GM23338 (cell line): ENCODE measurements around the gene ADIPOR1. TPM values are rescaled to one million over a fixed set of nuclear protein-coding genes. Genes with fewer than 3 reads are reported as not detected.

Source experiments
- ATAC-seq: fragments of 200-7000 bp; cut with Tn5 transposase; 3 replicates; pipeline ENCODE4 v1.9.1; 2020
- DNase-seq: peaks from one replicate; pipeline ENCODE4 v3.0.0-alpha.2; 2015; ENCODE audit warnings: low spot score
- H2AFZ ChIP-seq: fragments of 200-600 bp; sonication (generic); 2 replicates; pipeline ENCODE4 v1.8.0; 2016; ENCODE audit warnings: antibody characterized with exemption, mild to moderate bottlenecking, moderate library complexity
- H3F3A ChIP-seq: fragments of 200-600 bp; sonication (generic); replicated peaks from 2 replicates; pipeline ENCODE4 v1.8.0; 2017; ENCODE audit warnings: antibody characterized with exemption, mixed run types, low read depth
- H3K27ac ChIP-seq: fragments of 200-600 bp; sonication (generic); 2 replicates; pipeline ENCODE4 v1.6.1; 2016; ENCODE audit warnings: low read depth
- H3K27me3 ChIP-seq: fragments of 200-600 bp; sonication (generic); 2 replicates; pipeline ENCODE4 v1.8.0; 2016; ENCODE audit warnings: mild to moderate bottlenecking, mixed run types, moderate library complexity; ENCODE audit not compliant: insufficient read depth
- H3K36me3 ChIP-seq: fragments of 200-600 bp; sonication (generic); 2 replicates; pipeline ENCODE4 v1.8.0; 2016; ENCODE audit warnings: mild to moderate bottlenecking; ENCODE audit not compliant: insufficient read depth
- H3K4me1 ChIP-seq: fragments of 200-600 bp; sonication (generic); 2 replicates; pipeline ENCODE4 v1.8.0; 2016; ENCODE audit warnings: mild to moderate bottlenecking, moderate library complexity; ENCODE audit not compliant: insufficient read depth
- H3K4me2 ChIP-seq: fragments of 200-600 bp; sonication (generic); 2 replicates; pipeline ENCODE4 v1.7.1; 2017; ENCODE audit warnings: mixed run types
- H3K4me3 ChIP-seq: fragments of 200-600 bp; sonication (generic); 2 replicates; pipeline ENCODE4 v1.6.1; 2016; ENCODE audit warnings: mixed run types
- H3K79me2 ChIP-seq: fragments of 200-600 bp; sonication (generic); replicated peaks from 2 replicates; pipeline ENCODE4 v1.8.0; 2017; ENCODE audit warnings: mild to moderate bottlenecking; ENCODE audit not compliant: insufficient read depth
- H3K9me2 ChIP-seq: fragments of 200-600 bp; sonication (generic); 2 replicates; pipeline ENCODE4 v1.8.0; 2017; ENCODE audit not compliant: insufficient read depth
- H4K20me1 ChIP-seq: fragments of 200-600 bp; sonication (generic); replicated peaks from 2 replicates; pipeline ENCODE4 v1.8.0; 2017; ENCODE audit warnings: mild to moderate bottlenecking; ENCODE audit not compliant: insufficient read depth
- H3K27ac Mint-ChIP-seq: 2 replicates; pipeline ENCODE4 v1.8.0; 2020; ENCODE audit warnings: inconsistent platforms, mild to moderate bottlenecking, moderate library complexity, mixed read lengths
- H3K27me3 Mint-ChIP-seq: 3 replicates; pipeline ENCODE4 v1.8.0; 2022; ENCODE audit warnings: low read depth, mild to moderate bottlenecking, moderate library complexity, mixed read lengths, inconsistent platforms; ENCODE audit not compliant: insufficient read depth, poor library complexity
- H3K36me3 Mint-ChIP-seq: 3 replicates; pipeline ENCODE4 v1.8.0; 2021; ENCODE audit warnings: low read depth, mild to moderate bottlenecking, inconsistent platforms, moderate library complexity, mixed read lengths
- H3K4me1 Mint-ChIP-seq: 3 replicates; pipeline ENCODE4 v1.8.0; 2020; ENCODE audit warnings: mild to moderate bottlenecking, inconsistent platforms, mixed read lengths
- H3K4me3 Mint-ChIP-seq: 3 replicates; pipeline ENCODE4 v1.8.0; 2021; ENCODE audit warnings: moderate library complexity, mild to moderate bottlenecking, inconsistent platforms, mixed read lengths
- H3K9me3 Mint-ChIP-seq: 3 replicates; pipeline ENCODE4 v1.8.0; 2020; ENCODE audit warnings: moderate library complexity, mild to moderate bottlenecking, inconsistent platforms, mixed read lengths
- CREB1 ChIP-seq: fragments of 250-450 bp; sonication (Bioruptor Pico); IDR thresholded peaks from 2 replicates; pipeline ENCODE4 v1.5.0; 2020; ENCODE audit warnings: low read depth, mild to moderate bottlenecking, moderate library complexity
- EZH2 ChIP-seq: fragments of 200-600 bp; sonication (generic); IDR thresholded peaks from one replicate; pipeline ENCODE4 v1.8.0; 2017; ENCODE audit warnings: antibody characterized with exemption, mild to moderate bottlenecking, low read depth; ENCODE audit not compliant: unreplicated experiment
- EZH2phosphoT487 ChIP-seq: fragments of 200-600 bp; sonication (generic); IDR thresholded peaks from one replicate; pipeline ENCODE4 v1.8.1; 2018; ENCODE audit warnings: antibody characterized with exemption; ENCODE audit not compliant: unreplicated experiment
- JUNB ChIP-seq: IDR thresholded peaks from one replicate; pipeline ENCODE4 v1.6.1; 2016; ENCODE audit warnings: antibody characterized with exemption; ENCODE audit not compliant: unreplicated experiment
- POLR2AphosphoS5 ChIP-seq: IDR thresholded peaks from 2 replicates; pipeline ENCODE4 v1.6.1; 2016; ENCODE audit warnings: antibody characterized with exemption, low read depth
- STAT1 ChIP-seq: IDR thresholded peaks from one replicate; pipeline ENCODE4 v1.6.1; 2016; ENCODE audit warnings: antibody characterized with exemption; ENCODE audit not compliant: unreplicated experiment
- ZNF114 ChIP-seq: fragments of 250-450 bp; sonication (Bioruptor Pico); IDR thresholded peaks from 2 replicates; pipeline ENCODE4 v1.5.0; 2020; ENCODE audit warnings: mild to moderate bottlenecking, moderate library complexity
- ZNF331 ChIP-seq: fragments of 250-450 bp; sonication (Bioruptor Pico); IDR thresholded peaks from 2 replicates; pipeline ENCODE4 v1.5.0; 2020; ENCODE audit warnings: low read depth, mild to moderate bottlenecking, moderate library complexity
- long read RNA-seq: library from polyadenylated mRNA; unstranded; transcript quantifications from one replicate; pipeline ENCODE4 v2.0.0, GENCODE V29; 2020; ENCODE audit not compliant: unreplicated experiment
- polyA plus RNA-seq: library from polyadenylated mRNA; unstranded; fragments of >200 nt; fragmentation: Nextera tagmentation; extraction: Ambion mirVana; gene quantifications from 2 replicates; pipeline ENCODE4 v1.2.1, GENCODE V29; 2016
- total RNA-seq: library from RNA; depleted of rRNA; stranded (reverse); fragments of >200 nt; shearing (Covaris generic); gene quantifications from 2 replicates; pipeline ENCODE4 v1.2.3, GENCODE V29; 2014; rRNA removed
- TF ChIP-seq, protein P1 (sequence below): IDR thresholded peaks from 2 replicates; pipeline ENCODE4 v1.6.1; 2016; ENCODE audit warnings: antibody characterized with exemption
- TF ChIP-seq, protein P2 (sequence below): fragments of 250-450 bp; sonication (Bioruptor Pico); IDR thresholded peaks from 2 replicates; pipeline ENCODE4 v1.5.0; 2020; ENCODE audit warnings: mild to moderate bottlenecking, moderate library complexity
- TF ChIP-seq, protein P3 (sequence below): IDR thresholded peaks from one replicate; pipeline ENCODE4 v1.6.1; 2018; ENCODE audit warnings: antibody characterized with exemption; ENCODE audit not compliant: unreplicated experiment

ADIPOR1 gene, protein sequence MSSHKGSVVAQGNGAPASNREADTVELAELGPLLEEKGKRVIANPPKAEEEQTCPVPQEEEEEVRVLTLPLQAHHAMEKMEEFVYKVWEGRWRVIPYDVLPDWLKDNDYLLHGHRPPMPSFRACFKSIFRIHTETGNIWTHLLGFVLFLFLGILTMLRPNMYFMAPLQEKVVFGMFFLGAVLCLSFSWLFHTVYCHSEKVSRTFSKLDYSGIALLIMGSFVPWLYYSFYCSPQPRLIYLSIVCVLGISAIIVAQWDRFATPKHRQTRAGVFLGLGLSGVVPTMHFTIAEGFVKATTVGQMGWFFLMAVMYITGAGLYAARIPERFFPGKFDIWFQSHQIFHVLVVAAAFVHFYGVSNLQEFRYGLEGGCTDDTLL
- total RNA-seq = 59.1 and 61.2 TPM in 2 replicates
- 45.3 and 47.2 TPM in 2 replicates for polyA plus RNA-seq
- long read RNA-seq, transcript ADIPOR1-201 (8 exons, 2,177 nt) = major isoform, 26 of 31 reads
- long read RNA-seq, partial matches to known transcripts = 3 of 31 reads
- long read RNA-seq, other reads (novel, unspliced or antisense) = 2 of 31 reads

DNA sequence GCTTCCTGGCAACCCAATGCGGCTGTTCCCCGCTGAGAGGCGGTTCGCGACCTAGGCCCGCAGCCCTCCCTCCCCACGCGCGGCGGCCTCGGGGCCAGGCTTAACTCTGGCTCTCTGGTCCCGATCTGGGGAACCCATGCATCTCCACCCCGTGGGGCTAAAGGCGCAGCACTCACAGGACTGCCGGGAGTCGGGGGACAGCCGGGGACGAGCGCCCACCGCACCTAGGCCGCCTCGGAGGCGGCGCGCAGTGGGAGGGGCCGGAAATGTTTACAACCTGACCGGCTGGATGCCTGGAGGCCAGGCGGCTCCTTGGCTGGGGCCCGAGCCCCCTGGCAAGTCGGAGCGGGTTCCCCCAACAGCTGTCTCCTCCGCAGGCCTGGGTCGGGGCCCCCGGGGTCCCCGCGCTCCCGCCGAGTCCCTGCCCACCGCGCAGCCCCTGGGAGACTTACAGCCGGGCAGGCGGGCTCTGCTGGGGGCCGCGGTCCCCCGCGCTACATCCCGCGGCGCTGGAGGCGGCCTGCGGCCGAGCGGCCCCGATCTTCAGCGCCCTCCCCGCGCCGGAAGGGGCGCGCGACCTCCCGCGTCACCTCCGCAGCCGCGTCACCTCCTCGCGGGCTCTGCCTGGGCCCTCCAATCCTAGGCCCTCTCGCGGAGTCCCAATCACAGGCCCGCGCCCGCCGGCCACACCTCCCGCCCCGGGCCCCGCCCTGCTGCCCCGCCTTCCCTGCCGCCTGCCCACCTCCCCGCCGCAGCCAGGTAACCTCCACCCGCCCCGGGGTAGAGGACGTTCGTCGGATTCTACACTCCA lies at the start of gene ADIPOR1:
ADIPOR1 (minus strand) TSS at position 580 of the 811 bp plus-strand sequence. CDS start 7,242 bp downstream, outside the sequence.
- peak within 1 kb of the TSS; percentile 84 for H3K4me3 Mint-ChIP-seq
- H3K27ac ChIP-seq = peak within 1 kb of the TSS; percentile 63
- no peaks in the 10 kb centered on the region for H3K36me3 ChIP-seq
- H2AFZ ChIP-seq = peak within 1 kb of the TSS; percentile 83
- ATAC-seq (peak; percentile 97), DNase-seq (peak; percentile 94)
- no peaks in the 10 kb centered on the region for H3K9me2 ChIP-seq
- H3K27me3 ChIP-seq = no peaks in the 10 kb centered on the region
- H3K4me3 ChIP-seq = peak within 1 kb of the TSS; percentile 98
- H3K4me1 Mint-ChIP-seq = peaks cover 13% of the 10 kb centered on the region
- H4K20me1 ChIP-seq = peaks cover 45% of the 10 kb centered on the region
- peaks cover 5% of the 10 kb centered on the region; the same call in 1 of the 2 replicates for H3K4me1 ChIP-seq
- peaks cover 3% of the 10 kb centered on the region; the same call in 1 of the 3 replicates for H3K36me3 Mint-ChIP-seq
- peaks cover 49% of the 10 kb centered on the region for H3K79me2 ChIP-seq
- H3K4me2 ChIP-seq = peak within 1 kb of the TSS; percentile 96
- H3K9me3 Mint-ChIP-seq = no peaks in the 10 kb centered on the region
- H3K27ac Mint-ChIP-seq = peak within 1 kb of the TSS; percentile 60; the same call in 1 of the 2 replicates
- H3K27me3 Mint-ChIP-seq = peaks cover 7% of the 10 kb centered on the region
- no peaks in the 10 kb centered on the region for H3F3A ChIP-seq
- TF ChIP-seq JUNB = no peak
- peak; percentile 96 for TF ChIP-seq POLR2AphosphoS5
- TF ChIP-seq ZNF331 (CRISPR knock-in tag) = no peak
- peak; percentile 91 for TF ChIP-seq CREB1 (CRISPR knock-in tag)
- TF ChIP-seq ZNF114 (CRISPR knock-in tag) = no peak
- TF ChIP-seq STAT1 = no peak
- no peak for TF ChIP-seq EZH2phosphoT487
- no peak for TF ChIP-seq EZH2
- TF ChIP-seq, protein P1, sequence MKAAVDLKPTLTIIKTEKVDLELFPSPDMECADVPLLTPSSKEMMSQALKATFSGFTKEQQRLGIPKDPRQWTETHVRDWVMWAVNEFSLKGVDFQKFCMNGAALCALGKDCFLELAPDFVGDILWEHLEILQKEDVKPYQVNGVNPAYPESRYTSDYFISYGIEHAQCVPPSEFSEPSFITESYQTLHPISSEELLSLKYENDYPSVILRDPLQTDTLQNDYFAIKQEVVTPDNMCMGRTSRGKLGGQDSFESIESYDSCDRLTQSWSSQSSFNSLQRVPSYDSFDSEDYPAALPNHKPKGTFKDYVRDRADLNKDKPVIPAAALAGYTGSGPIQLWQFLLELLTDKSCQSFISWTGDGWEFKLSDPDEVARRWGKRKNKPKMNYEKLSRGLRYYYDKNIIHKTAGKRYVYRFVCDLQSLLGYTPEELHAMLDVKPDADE = peak; percentile 48; the same call in 1 of the 2 replicates
- TF ChIP-seq, protein P2, sequence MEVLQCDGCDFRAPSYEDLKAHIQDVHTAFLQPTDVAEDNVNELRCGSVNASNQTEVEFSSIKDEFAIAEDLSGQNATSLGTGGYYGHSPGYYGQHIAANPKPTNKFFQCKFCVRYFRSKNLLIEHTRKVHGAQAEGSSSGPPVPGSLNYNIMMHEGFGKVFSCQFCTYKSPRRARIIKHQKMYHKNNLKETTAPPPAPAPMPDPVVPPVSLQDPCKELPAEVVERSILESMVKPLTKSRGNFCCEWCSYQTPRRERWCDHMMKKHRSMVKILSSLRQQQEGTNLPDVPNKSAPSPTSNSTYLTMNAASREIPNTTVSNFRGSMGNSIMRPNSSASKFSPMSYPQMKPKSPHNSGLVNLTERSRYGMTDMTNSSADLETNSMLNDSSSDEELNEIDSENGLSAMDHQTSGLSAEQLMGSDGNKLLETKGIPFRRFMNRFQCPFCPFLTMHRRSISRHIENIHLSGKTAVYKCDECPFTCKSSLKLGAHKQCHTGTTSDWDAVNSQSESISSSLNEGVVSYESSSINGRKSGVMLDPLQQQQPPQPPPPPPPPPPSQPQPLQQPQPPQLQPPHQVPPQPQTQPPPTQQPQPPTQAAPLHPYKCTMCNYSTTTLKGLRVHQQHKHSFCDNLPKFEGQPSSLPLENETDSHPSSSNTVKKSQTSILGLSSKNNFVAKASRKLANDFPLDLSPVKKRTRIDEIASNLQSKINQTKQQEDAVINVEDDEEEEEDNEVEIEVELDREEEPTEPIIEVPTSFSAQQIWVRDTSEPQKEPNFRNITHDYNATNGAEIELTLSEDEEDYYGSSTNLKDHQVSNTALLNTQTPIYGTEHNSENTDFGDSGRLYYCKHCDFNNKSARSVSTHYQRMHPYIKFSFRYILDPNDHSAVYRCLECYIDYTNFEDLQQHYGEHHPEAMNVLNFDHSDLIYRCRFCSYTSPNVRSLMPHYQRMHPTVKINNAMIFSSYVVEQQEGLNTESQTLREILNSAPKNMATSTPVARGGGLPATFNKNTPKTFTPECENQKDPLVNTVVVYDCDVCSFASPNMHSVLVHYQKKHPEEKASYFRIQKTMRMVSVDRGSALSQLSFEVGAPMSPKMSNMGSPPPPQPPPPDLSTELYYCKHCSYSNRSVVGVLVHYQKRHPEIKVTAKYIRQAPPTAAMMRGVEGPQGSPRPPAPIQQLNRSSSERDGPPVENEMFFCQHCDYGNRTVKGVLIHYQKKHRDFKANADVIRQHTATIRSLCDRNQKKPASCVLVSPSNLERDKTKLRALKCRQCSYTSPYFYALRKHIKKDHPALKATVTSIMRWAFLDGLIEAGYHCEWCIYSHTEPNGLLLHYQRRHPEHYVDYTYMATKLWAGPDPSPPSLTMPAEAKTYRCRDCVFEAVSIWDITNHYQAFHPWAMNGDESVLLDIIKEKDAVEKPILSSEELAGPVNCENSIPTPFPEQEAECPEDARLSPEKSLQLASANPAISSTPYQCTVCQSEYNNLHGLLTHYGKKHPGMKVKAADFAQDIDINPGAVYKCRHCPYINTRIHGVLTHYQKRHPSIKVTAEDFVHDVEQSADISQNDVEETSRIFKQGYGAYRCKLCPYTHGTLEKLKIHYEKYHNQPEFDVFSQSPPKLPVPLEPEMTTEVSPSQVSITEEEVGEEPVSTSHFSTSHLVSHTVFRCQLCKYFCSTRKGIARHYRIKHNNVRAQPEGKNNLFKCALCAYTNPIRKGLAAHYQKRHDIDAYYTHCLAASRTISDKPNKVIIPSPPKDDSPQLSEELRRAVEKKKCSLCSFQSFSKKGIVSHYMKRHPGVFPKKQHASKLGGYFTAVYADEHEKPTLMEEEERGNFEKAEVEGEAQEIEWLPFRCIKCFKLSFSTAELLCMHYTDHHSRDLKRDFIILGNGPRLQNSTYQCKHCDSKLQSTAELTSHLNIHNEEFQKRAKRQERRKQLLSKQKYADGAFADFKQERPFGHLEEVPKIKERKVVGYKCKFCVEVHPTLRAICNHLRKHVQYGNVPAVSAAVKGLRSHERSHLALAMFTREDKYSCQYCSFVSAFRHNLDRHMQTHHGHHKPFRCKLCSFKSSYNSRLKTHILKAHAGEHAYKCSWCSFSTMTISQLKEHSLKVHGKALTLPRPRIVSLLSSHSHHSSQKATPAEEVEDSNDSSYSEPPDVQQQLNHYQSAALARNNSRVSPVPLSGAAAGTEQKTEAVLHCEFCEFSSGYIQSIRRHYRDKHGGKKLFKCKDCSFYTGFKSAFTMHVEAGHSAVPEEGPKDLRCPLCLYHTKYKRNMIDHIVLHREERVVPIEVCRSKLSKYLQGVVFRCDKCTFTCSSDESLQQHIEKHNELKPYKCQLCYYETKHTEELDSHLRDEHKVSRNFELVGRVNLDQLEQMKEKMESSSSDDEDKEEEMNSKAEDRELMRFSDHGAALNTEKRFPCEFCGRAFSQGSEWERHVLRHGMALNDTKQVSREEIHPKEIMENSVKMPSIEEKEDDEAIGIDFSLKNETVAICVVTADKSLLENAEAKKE (CRISPR knock-in tag) = no peak
- TF ChIP-seq, protein P3, sequence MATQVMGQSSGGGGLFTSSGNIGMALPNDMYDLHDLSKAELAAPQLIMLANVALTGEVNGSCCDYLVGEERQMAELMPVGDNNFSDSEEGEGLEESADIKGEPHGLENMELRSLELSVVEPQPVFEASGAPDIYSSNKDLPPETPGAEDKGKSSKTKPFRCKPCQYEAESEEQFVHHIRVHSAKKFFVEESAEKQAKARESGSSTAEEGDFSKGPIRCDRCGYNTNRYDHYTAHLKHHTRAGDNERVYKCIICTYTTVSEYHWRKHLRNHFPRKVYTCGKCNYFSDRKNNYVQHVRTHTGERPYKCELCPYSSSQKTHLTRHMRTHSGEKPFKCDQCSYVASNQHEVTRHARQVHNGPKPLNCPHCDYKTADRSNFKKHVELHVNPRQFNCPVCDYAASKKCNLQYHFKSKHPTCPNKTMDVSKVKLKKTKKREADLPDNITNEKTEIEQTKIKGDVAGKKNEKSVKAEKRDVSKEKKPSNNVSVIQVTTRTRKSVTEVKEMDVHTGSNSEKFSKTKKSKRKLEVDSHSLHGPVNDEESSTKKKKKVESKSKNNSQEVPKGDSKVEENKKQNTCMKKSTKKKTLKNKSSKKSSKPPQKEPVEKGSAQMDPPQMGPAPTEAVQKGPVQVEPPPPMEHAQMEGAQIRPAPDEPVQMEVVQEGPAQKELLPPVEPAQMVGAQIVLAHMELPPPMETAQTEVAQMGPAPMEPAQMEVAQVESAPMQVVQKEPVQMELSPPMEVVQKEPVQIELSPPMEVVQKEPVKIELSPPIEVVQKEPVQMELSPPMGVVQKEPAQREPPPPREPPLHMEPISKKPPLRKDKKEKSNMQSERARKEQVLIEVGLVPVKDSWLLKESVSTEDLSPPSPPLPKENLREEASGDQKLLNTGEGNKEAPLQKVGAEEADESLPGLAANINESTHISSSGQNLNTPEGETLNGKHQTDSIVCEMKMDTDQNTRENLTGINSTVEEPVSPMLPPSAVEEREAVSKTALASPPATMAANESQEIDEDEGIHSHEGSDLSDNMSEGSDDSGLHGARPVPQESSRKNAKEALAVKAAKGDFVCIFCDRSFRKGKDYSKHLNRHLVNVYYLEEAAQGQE = no peak
